Stimulated activated CD8-positive, alpha-beta memory T cell treated with anti-CD3 and anti-CD28 coated beads, Interleukin-7, amount 100 ng/mL, for 48 hours (primary cell): ENCODE results near the gene CAMSAP1.
"Not testable (repeated sequence)": the region's sequence is repeated elsewhere in the genome, so short reads cannot be mapped to it uniquely, and the experiment has no call there.

Experiments
- DNase-seq, 2 donors: peaks; one replicate each; pipeline ENCODE4 v3.0.0-alpha.2; 2020; ENCODE audit warnings: low read depth in 1 of 2; ENCODE audit errors: extremely low read depth in 1 of 2

Gene CAMSAP1

GRCh38 chr9:135920973-135921585, 13.7 kb upstream of the CAMSAP1 start:
- DNase-seq: no peak

GRCh38 chr9:135920256-135920930, 13.0 kb upstream of the CAMSAP1 start:
- DNase-seq: no peak

GRCh38 chr9:135919318-135919890, 12.1 kb upstream of the CAMSAP1 start:
- DNase-seq: no peak

GRCh38 chr9:135916227-135916626, 8.9 kb upstream of the CAMSAP1 start:
- not testable (repeated sequence) for DNase-seq

GRCh38 chr9:135914921-135915320, 7.6 kb upstream of the CAMSAP1 start:
- no peak for DNase-seq

GRCh38 chr9:135911233-135911632, 3.9 kb upstream of the CAMSAP1 start:
- DNase-seq: not testable (repeated sequence)

GRCh38 chr9:135910757-135911156, 3.4 kb upstream of the CAMSAP1 start:
- DNase-seq: no peak

GRCh38 chr9:135910216-135910615, 2.9 kb upstream of the CAMSAP1 start:
- no peak for DNase-seq

GRCh38 chr9:135909371-135909770, 2.0 kb upstream of the CAMSAP1 start:
- no peak for DNase-seq

- DNase-seq: no peak
Observed at GRCh38 chr9:135908754-135909204, 1.4 kb upstream of the CAMSAP1 start.

- DNase-seq: no peak
Observed at GRCh38 chr9:135908093-135908753, 877 bp upstream of the CAMSAP1 start.

GRCh38 chr9:135907006-135907430, 328 bp downstream of the CAMSAP1 start:
- no peak for DNase-seq

GRCh38 chr9:135906291-135907005, 898 bp downstream of the CAMSAP1 start:
- DNase-seq: no peak

- DNase-seq: peak in 1 of 2 donors; percentile 71
Observed at GRCh38 chr9:135905380-135906258, 1.7 kb downstream of the CAMSAP1 start.

GRCh38 chr9:135903786-135904520, 3.4 kb downstream of the CAMSAP1 start:
- DNase-seq: no peak

GRCh38 chr9:135903358-135903656, 4.0 kb downstream of the CAMSAP1 start:
- no peak for DNase-seq

- no peak for DNase-seq
Observed at GRCh38 chr9:135902655-135903357, 4.5 kb downstream of the CAMSAP1 start.

- no peak for DNase-seq
Observed at GRCh38 chr9:135901826-135902225, 5.5 kb downstream of the CAMSAP1 start.
